ENCODE measurements around the gene CYP27C1. TPM values are rescaled to one million over a fixed set of nuclear protein-coding genes. Genes with fewer than 3 reads are reported as not detected.

CYP27C1 gene
- total RNA-seq, 2 experiments from 2014 or later, result not detected

GRCh38 chr2:127191331-127192219, 28.5 kb downstream of the CYP27C1 start:
- ATAC-seq (ENCODE audit: poor library complexity), result no peak
- H3K4me3 ChIP-seq (ENCODE audit: low read length), result no peak overlapping the region
- no peak for DNase-seq
- peaks cover 0 to 11% of the 10 kb centered on the region in 2 experiments for H3K9me3 ChIP-seq (ENCODE audit: control insufficient read depth in 1 of 2, insufficient read depth in 1 of 2, low read length in 2 of 2)
- no peaks in the 10 kb centered on the region for H3K36me3 ChIP-seq (ENCODE audit: insufficient read depth, low read length)
- H3K9me3 Mint-ChIP-seq, result peaks cover 2% of the 10 kb centered on the region
- ChIA-PET POLR2A (no interaction called here), CTCF (no interaction called here)
- H3K4me3 Mint-ChIP-seq, result no peak overlapping the region
- H3K27ac Mint-ChIP-seq, result no peak overlapping the region
- H3K27me3 ChIP-seq (ENCODE audit: control insufficient read depth in 1 of 2, insufficient read depth in 2 of 2, low read length in 2 of 2), result peaks cover 5 to 8% of the 10 kb centered on the region in 2 experiments
- TF ChIP-seq, protein P1, sequence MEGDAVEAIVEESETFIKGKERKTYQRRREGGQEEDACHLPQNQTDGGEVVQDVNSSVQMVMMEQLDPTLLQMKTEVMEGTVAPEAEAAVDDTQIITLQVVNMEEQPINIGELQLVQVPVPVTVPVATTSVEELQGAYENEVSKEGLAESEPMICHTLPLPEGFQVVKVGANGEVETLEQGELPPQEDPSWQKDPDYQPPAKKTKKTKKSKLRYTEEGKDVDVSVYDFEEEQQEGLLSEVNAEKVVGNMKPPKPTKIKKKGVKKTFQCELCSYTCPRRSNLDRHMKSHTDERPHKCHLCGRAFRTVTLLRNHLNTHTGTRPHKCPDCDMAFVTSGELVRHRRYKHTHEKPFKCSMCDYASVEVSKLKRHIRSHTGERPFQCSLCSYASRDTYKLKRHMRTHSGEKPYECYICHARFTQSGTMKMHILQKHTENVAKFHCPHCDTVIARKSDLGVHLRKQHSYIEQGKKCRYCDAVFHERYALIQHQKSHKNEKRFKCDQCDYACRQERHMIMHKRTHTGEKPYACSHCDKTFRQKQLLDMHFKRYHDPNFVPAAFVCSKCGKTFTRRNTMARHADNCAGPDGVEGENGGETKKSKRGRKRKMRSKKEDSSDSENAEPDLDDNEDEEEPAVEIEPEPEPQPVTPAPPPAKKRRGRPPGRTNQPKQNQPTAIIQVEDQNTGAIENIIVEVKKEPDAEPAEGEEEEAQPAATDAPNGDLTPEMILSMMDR (IDR thresholded peaks at IDR 0.05), result no peak
- H3K27ac ChIP-seq (ENCODE audit: low read depth in 1 of 2, low read length in 2 of 2), result no peak overlapping the region
- no peaks in the 10 kb centered on the region for H3K36me3 Mint-ChIP-seq (ENCODE audit: low read depth)
- no peaks in the 10 kb centered on the region for H3K4me1 ChIP-seq (ENCODE audit: insufficient read depth, low read length)
- no peaks in the 10 kb centered on the region for H3K4me1 Mint-ChIP-seq (ENCODE audit: low read depth)
- intact Hi-C loops (cut with DNase I, micrococcal nuclease), result no loop called here
- peaks cover 23% of the 10 kb centered on the region for H3K27me3 Mint-ChIP-seq

DNA sequence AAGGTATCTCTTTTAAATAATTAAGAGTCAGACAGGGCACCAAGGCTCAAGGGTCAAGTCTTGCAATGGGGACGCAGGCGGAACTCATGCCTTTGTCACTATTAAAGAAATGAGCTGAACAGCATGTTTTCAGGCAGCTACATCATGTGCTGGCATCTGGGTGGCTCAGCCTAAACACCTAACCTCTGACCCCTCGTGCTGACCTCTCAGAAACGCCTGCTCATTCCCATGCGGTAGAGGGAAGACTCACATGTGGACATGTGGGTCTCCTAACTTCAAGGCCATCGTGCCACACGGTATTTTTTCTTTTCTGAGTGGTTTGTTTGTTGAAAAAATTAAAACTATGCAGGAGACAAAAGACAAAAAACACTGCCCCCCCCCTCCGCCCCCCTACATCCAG, 31.3 kb downstream of the CYP27C1 start:
- Mint-ChIP-seq H3K4me3 (no peak overlapping the region), H3K36me3 (ENCODE audit: low read depth) (no peaks in the 10 kb centered on the region), H3K4me1 (ENCODE audit: low read depth) (no peaks in the 10 kb centered on the region), H3K27ac (no peak overlapping the region), H3K27me3 (peaks cover 27% of the 10 kb centered on the region), H3K9me3 (peaks cover 2% of the 10 kb centered on the region)
- TF ChIP-seq, protein P1 (IDR thresholded peaks at IDR 0.05), result no peak
- Histone ChIP-seq H3K27ac (ENCODE audit: low read depth in 1 of 2, low read length in 2 of 2) (no peak overlapping the region), H3K4me1 (ENCODE audit: insufficient read depth, low read length) (peaks cover 5% of the 10 kb centered on the region), H3K27me3 (ENCODE audit: control insufficient read depth in 1 of 2, insufficient read depth in 2 of 2, low read length in 2 of 2) (peaks cover 5 to 11% of the 10 kb centered on the region in 2 experiments), H3K9me3 (ENCODE audit: control insufficient read depth in 1 of 2, insufficient read depth in 1 of 2, low read length in 2 of 2) (peaks cover 0 to 7% of the 10 kb centered on the region in 2 experiments), H3K4me3 (ENCODE audit: low read length) (no peak overlapping the region), H3K36me3 (ENCODE audit: insufficient read depth, low read length) (no peaks in the 10 kb centered on the region)
- intact Hi-C loops (cut with DNase I, micrococcal nuclease), result no loop called here
- ATAC-seq (ENCODE audit: poor library complexity) (no peak), DNase-seq (no peak)
- CTCF ChIA-PET, result no interaction called here
- POLR2A ChIA-PET, result no interaction called here

DNA sequence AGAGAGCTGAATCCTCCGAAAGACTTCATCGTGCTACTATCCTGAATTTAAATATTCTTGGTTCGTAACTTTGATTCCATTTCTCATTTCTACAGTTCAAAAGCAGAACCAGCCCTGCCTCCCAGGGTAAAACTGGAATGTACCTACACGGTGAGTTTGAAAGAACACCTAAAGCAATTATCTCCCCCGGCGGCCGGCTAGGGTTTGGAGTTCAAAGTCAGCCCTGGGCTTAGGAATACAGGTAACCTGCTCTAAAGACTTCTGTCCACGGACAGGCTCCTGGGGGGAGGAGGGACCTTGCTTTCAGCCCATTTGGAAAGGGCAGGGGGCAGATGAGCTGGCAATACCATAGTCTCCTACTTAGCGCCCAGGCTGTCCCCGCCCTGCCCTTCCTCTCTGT, 32.3 kb downstream of the CYP27C1 start:
- peaks cover 33% of the 10 kb centered on the region for H3K27me3 Mint-ChIP-seq
- Histone ChIP-seq H3K36me3 (ENCODE audit: insufficient read depth, low read length) (no peaks in the 10 kb centered on the region), H3K27me3 (ENCODE audit: control insufficient read depth in 1 of 2, insufficient read depth in 2 of 2, low read length in 2 of 2) (peaks cover 5 to 11% of the 10 kb centered on the region in 2 experiments), H3K4me3 (ENCODE audit: low read length) (no peak overlapping the region), H3K27ac (ENCODE audit: low read depth in 1 of 2, low read length in 2 of 2) (no peak overlapping the region), H3K4me1 (ENCODE audit: insufficient read depth, low read length) (peaks cover 5% of the 10 kb centered on the region), H3K9me3 (ENCODE audit: control insufficient read depth in 1 of 2, insufficient read depth in 1 of 2, low read length in 2 of 2) (peaks cover 0 to 7% of the 10 kb centered on the region in 2 experiments)
- H3K27ac Mint-ChIP-seq, result no peak overlapping the region
- H3K36me3 Mint-ChIP-seq (ENCODE audit: low read depth), result no peaks in the 10 kb centered on the region
- TF ChIP-seq, protein P1 (IDR thresholded peaks at IDR 0.05), result no peak
- H3K9me3 Mint-ChIP-seq, result peaks cover 2% of the 10 kb centered on the region
- ATAC-seq (ENCODE audit: poor library complexity) (no peak), DNase-seq (no peak)
- no peak overlapping the region for H3K4me3 Mint-ChIP-seq
- POLR2A ChIA-PET, result no interaction called here
- no peaks in the 10 kb centered on the region for H3K4me1 Mint-ChIP-seq (ENCODE audit: low read depth)
- intact Hi-C loops (cut with DNase I, micrococcal nuclease), result no loop called here
- CTCF ChIA-PET, result no interaction called here

Data from CD4-positive, alpha-beta T cell (primary cell).